Measurements from ENCODE around the gene TRPV6. TPM values are rescaled to one million over a fixed set of nuclear protein-coding genes. Genes with fewer than 3 reads are reported as not detected.

Gene TRPV6
- total and polyA plus RNA-seq, 2 donors from 2014 or later: 4.4 to 5.5 TPM

DNA sequence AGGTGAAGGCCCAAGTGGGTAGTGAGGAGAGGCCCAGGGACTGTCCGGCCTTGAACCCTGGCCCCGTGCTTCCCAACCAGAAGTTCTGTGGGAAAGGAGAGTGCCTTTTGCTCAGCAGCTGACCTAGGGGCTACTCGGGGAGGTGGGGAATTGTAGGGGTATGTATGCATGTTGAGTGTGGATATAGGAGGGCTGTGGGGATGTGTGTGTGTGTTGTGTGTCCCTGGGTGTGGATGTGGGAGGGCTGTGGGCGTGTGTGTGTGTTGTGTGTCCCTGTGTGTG is 18.5 kb downstream of the TRPV6 start:
- Histone ChIP-seq H3K27me3 (ENCODE audit: control insufficient read depth, insufficient read depth, low read length) (no peaks in the 10 kb centered on the region), H3K36me3 (ENCODE audit: control insufficient read depth in 2 of 3, insufficient read depth in 3 of 3, low read length in 3 of 3) (no peaks in the 10 kb centered on the region), H3K4me3 (ENCODE audit: low read length in 3 of 3) (no peak overlapping the region), H3K9ac (ENCODE audit: low read length in 3 of 3) (no peak overlapping the region), H3K4me1 (ENCODE audit: control insufficient read depth in 2 of 3, insufficient read depth in 2 of 3, low read depth in 1 of 3, low read length in 3 of 3) (no peaks in the 10 kb centered on the region), H3K27ac (ENCODE audit: low read depth in 2 of 2, low read length in 2 of 2) (no peak overlapping the region), H3K9me3 (ENCODE audit: control insufficient read depth in 2 of 3, insufficient read depth in 1 of 3, low read length in 3 of 3) (no peaks in the 10 kb centered on the region)
- FAIRE-seq (no peak), DNase-seq (no peak)
- intact Hi-C loops (cut with DNase I): no loop called here
- TF ChIP-seq, protein P1, sequence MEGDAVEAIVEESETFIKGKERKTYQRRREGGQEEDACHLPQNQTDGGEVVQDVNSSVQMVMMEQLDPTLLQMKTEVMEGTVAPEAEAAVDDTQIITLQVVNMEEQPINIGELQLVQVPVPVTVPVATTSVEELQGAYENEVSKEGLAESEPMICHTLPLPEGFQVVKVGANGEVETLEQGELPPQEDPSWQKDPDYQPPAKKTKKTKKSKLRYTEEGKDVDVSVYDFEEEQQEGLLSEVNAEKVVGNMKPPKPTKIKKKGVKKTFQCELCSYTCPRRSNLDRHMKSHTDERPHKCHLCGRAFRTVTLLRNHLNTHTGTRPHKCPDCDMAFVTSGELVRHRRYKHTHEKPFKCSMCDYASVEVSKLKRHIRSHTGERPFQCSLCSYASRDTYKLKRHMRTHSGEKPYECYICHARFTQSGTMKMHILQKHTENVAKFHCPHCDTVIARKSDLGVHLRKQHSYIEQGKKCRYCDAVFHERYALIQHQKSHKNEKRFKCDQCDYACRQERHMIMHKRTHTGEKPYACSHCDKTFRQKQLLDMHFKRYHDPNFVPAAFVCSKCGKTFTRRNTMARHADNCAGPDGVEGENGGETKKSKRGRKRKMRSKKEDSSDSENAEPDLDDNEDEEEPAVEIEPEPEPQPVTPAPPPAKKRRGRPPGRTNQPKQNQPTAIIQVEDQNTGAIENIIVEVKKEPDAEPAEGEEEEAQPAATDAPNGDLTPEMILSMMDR (IDR thresholded peaks at IDR 0.05; ENCODE audit: borderline replicate concordance, extremely low read depth, insufficient read depth): no peak

DNA sequence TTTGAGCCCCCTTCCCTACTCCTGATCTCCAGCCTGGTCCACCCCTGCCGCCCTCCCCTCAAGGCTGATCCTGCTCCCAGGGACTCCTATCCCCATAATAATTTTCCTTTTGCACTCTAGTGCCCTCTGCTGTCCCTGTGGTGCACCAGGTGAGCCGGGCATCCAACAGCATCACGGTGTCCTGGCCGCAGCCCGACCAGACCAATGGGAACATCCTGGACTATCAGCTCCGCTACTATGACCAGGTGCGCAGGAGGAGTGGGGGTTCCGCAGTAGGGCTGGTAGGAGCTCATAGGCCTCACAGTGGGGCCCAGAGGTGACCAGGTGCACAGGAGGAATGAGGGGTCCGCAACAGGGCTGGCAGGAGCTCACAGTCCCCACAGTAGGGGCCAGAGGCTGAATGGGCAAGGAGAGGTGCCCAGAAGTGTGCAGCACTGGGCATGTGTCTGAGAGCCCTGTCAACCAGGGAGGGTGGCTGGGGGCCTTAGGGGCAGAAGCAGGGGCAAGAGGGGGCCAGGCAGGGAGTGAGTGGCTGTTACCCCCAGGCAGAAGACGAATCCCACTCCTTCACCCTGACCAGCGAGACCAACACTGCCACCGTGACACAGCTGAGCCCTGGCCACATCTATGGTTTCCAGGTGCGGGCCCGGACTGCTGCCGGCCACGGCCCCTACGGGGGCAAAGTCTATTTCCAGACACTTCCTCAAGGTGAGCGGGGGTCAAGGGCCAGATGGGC is 19.0 kb downstream of the TRPV6 start:
- Histone ChIP-seq H3K36me3 (ENCODE audit: control insufficient read depth in 2 of 3, insufficient read depth in 3 of 3, low read length in 3 of 3) (no peaks in the 10 kb centered on the region), H3K27ac (ENCODE audit: low read depth in 2 of 2, low read length in 2 of 2) (no peak overlapping the region), H3K9ac (ENCODE audit: low read length in 3 of 3) (no peak overlapping the region), H3K4me1 (ENCODE audit: control insufficient read depth in 2 of 3, insufficient read depth in 2 of 3, low read depth in 1 of 3, low read length in 3 of 3) (no peaks in the 10 kb centered on the region), H3K9me3 (ENCODE audit: control insufficient read depth in 2 of 3, insufficient read depth in 1 of 3, low read length in 3 of 3) (no peaks in the 10 kb centered on the region), H3K4me3 (ENCODE audit: low read length in 3 of 3) (no peak overlapping the region), H3K27me3 (ENCODE audit: control insufficient read depth, insufficient read depth, low read length) (no peaks in the 10 kb centered on the region)
- intact Hi-C loops (cut with DNase I): no loop called here
- TF ChIP-seq, protein P1 (IDR thresholded peaks at IDR 0.05; ENCODE audit: borderline replicate concordance, extremely low read depth, insufficient read depth): peak; percentile 69
- FAIRE-seq (no peak), DNase-seq (peak in 2 of 5 donors; percentile 49 to 57)

DNA sequence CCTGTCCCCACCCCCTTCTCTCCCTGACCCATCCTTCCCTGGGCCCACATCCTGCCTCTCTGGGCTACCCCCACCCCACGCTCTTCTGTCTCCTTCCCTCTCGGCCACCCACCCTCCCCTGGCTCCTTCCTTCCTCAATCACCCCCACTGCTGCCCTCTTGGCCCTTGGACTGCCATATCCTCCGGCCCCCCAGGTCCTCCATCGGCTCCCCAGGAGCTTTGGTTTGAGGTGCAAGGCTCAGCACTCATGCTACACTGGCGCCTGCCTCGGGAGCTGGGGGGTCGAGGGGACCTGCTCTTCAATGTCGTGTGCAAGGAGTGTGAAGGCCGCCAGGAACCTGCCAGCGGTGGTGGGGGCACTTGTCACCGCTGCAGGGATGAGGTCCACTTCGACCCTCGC is 19.8 kb downstream of the TRPV6 start:
- FAIRE-seq (no peak), DNase-seq (peak in 1 of 5 donors; percentile 73)
- no peaks in the 10 kb centered on the region for H3K27me3 ChIP-seq (ENCODE audit: control insufficient read depth, insufficient read depth, low read length)
- H3K9me3 ChIP-seq (ENCODE audit: control insufficient read depth in 2 of 3, insufficient read depth in 1 of 3, low read length in 3 of 3): no peaks in the 10 kb centered on the region
- intact Hi-C loops (cut with DNase I): no loop called here
- H3K36me3 ChIP-seq (ENCODE audit: control insufficient read depth in 2 of 3, insufficient read depth in 3 of 3, low read length in 3 of 3): no peaks in the 10 kb centered on the region
- no peak overlapping the region for H3K27ac ChIP-seq (ENCODE audit: low read depth in 2 of 2, low read length in 2 of 2)
- H3K4me1 ChIP-seq (ENCODE audit: control insufficient read depth in 2 of 3, insufficient read depth in 2 of 3, low read depth in 1 of 3, low read length in 3 of 3): no peaks in the 10 kb centered on the region
- TF ChIP-seq, protein P1 (IDR thresholded peaks at IDR 0.05; ENCODE audit: borderline replicate concordance, extremely low read depth, insufficient read depth): no peak
- H3K9ac ChIP-seq (ENCODE audit: low read length in 3 of 3): no peak overlapping the region
- no peak overlapping the region for H3K4me3 ChIP-seq (ENCODE audit: low read length in 3 of 3)
